NOMO-1 treated with DMSO at 0.1 percent for 48 hours (cell line): ENCODE measurements around the gene CD70.
A peak's percentile ranks its signal among the peaks of the same experiment; 100 is the strongest.
"Not testable (repeated sequence)": the region's sequence is repeated elsewhere in the genome, so short reads cannot be mapped to it uniquely, and the experiment has no call there.

ENCODE experiments used
- DNase-seq: peaks from one replicate; lab custom pipeline; 2025; ENCODE audit not compliant: unreplicated experiment; lab: John Stamatoyannopoulos, UW

CD70 gene

DNA sequence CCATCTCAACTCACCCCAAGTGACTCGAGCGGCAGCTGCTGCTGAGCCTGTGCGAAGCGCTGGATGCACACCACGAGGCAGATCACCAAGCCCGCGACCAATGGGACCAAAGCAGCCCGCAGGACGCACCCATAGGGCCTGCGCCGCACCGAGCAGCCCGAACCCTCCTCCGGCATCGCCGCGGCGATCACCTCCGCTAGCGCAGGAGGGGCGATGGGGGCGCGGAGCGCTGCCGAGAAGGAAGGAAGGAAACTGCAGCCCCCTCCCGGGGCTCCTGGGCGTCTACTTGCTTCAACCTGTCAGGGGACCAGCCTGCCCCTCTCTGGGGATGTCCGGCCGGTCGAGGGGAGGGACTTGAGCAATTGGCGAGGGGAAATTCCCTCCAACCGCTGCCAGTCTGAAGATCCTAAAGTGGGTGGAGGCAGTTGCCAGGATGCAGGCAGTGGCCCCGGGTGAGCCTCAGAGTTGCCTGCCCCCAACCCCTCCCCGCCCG, at the start of gene CD70:
Gene CD70, minus strand, starts transcription at position 324 of the 493 bp plus-strand sequence. Its CDS starts 148 bp downstream, at position 176.
- peak; percentile 91 for DNase-seq

- DNase-seq, result not testable (repeated sequence)
These were observed 49.4 kb upstream of the CD70 start for GRCh38 chr19:6640333-6640732.

GRCh38 chr19:6639439-6639838, 48.5 kb upstream of the CD70 start:
- no peak for DNase-seq

- not testable (repeated sequence) for DNase-seq
These were observed 42.5 kb upstream of the CD70 start for GRCh38 chr19:6633456-6633813.

- peak; percentile 54 for DNase-seq
These were observed 42.0 kb upstream of the CD70 start for GRCh38 chr19:6632747-6633455.

GRCh38 chr19:6632002-6632621, 41.2 kb upstream of the CD70 start:
- DNase-seq, result peak; percentile 88

GRCh38 chr19:6626764-6627163, 35.8 kb upstream of the CD70 start:
- DNase-seq, result no peak

DNA sequence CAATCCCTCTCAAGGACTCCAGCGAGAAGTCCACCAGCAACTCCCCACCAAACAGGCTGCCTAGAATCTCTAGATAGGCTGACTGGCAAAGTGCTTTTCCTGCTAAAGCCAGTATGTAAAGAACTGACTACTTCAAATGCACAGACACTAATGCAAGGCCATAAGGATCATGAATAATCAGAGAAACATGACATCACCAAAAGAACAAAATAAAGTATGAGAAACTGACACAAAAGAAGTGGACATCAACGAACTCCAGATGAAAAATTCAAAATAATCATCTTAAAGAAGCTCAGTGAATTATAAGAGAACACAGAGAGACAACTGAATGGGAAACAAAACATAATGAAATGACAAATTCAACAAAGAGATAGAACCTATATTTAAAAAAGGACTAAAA, 26.4 kb upstream of the CD70 start:
- no peak for DNase-seq

DNA sequence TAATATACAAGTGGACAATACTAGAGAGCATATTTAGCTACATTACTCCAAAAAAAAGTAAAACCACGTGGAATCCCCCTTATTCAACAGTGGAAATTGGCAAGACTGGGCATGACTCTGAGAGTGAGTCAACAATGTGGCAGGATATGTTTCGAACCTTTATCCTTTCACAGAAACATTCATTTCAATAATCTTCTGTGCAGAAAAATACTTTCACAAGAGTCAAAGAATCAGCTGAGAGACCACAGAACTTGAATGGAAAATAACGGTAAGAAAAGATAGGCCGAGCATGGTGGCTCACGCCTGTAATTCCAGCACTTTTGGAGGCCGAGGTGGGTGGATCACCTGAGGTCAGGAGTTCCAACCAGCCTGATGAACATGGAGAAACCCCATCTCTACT, 25.1 kb upstream of the CD70 start:
- DNase-seq, result no peak

DNA sequence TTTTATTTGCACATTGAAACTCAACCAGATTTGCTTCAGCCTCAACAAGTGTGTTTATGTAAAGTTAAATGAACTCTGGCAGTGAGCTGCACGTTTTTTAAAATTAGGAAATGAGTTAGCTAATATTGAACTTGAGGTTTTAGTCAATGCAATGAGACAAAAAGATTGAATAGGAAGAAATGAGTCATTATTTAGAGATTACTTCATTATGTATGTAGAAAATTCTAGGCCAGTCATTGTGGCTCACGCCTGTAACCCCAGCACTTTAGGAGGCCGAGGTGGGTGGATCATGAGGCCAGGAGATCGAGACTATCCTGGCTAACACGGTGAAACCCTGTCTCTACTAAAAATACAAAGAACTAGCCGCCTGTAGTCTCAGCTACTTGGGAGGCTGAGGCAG, 22.8 kb upstream of the CD70 start:
- DNase-seq, result peak; percentile 89

DNA sequence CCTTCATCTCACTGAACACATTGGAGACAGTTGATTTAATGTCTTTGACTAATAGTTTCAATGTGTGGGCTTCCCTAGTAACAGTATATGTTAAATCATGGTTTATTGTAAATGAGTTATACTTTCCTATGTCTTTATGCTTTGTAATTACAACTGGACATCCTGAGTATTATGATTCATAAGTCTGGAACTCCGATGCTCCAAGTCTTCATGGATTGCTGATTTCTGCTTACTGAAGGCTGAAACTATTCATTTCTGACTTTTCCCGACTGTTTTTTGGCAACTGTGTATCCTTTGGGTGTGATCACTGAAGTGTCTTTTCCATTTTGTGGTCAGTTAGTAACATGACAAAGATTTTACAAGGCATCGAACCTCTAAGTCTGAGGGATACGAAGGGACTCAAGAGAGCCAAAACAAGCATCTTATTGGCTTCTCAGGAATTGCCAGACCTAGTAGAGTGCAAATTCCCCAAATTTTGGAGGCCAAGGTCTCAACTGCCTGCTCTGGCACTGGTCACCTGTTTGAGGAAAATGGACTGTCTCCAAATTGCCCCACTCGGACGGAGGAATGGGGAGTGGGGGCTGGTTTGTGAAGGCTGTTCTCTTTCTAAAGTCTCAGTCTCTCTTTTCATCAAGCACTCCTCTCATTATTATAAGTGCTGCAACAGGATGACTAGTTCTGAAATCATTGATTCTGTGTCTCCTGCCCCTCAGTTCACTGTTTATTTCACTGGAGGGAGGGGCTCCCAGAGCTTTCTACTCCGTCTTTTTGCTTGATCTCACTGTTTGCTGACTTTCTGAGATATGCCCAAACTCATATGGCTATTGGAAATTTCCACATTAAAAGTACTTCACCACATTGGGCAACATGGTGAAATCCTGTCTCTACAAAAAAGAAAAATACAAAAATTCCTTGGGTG, 20.2 kb upstream of the CD70 start:
- no peak for DNase-seq

- DNase-seq, result no peak
These were observed 18.0 kb upstream of the CD70 start for GRCh38 chr19:6608940-6609339.

DNA sequence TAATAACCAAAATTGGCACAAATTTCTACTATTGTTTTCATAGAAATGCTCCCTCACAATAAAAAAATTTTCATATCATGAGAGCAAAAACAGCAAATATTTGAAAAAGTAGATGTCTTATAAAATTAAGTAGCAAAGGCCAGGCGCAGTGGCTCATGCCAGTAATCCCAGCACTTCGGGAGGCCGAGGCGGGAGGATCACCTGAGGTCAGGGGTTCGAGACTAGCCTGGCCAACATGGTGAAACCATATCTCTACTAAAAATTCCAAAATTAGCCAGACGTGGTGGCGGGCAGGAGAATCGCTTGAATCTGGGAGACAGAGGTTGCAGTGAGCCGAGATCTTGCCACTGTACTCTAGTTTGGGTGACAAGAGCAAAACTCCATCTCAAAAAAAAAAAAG, 17.2 kb upstream of the CD70 start:
- not testable (repeated sequence) for DNase-seq

DNA sequence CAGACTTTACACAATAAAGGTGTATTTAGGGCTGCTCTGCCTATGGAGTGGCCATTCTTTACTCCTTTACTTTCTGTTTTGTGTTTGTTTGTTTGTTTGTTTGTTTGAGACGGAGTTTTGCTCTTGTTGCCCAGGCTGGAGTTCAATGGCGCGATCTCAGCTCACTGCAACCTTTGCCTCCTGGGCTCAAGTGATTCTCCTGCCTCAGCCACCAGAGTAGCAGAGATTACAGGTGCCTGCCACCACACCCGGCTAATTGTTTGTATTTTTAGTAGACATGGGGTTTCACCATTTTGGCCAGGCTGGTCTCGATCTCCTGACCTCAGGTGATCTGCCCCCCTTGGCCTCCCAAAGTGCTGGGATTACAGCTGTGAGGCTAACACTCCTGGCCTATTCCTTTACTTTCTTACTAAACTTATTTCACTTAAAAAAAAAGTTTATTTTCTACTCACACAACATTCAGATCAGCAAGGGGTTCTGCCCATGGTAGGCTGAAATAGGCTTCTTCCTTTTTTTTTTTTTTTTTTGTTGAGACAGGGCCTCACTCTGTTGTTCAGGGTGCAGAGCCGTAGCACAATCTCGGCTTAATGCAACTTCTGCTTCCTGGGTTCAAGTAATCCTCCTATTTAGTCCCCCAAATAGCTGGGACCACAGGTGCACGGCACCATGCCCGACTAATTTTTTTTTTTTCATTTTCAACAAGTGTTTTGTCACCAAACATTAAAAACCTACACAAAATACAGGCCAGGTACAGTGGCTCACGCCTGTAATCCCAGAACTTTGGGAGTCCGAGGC, 15.5 kb upstream of the CD70 start:
- DNase-seq, result not testable (repeated sequence)

DNA sequence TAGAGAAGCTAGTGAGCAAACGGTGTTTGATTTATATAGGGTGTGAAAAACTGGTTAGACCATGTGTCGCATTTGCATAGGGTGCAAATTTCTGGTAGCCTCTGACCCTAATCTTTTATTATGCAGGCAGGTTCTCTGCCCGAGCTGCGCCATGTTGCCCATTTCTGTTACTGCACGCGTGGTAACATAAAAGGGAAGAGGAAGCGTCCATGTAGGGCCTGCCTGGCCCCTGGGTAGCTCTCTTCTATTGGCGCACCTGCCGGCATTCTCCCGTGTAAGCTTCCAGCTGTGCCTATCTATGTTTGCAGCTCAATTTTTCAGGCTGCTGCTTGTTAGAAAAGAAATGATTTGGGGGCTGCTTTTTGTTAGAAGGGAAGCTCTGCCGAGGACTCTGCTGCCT, 14.0 kb upstream of the CD70 start:
- DNase-seq, result no peak

- peak; percentile 46 for DNase-seq
These were observed 11.8 kb upstream of the CD70 start for GRCh38 chr19:6602729-6603114.

DNA sequence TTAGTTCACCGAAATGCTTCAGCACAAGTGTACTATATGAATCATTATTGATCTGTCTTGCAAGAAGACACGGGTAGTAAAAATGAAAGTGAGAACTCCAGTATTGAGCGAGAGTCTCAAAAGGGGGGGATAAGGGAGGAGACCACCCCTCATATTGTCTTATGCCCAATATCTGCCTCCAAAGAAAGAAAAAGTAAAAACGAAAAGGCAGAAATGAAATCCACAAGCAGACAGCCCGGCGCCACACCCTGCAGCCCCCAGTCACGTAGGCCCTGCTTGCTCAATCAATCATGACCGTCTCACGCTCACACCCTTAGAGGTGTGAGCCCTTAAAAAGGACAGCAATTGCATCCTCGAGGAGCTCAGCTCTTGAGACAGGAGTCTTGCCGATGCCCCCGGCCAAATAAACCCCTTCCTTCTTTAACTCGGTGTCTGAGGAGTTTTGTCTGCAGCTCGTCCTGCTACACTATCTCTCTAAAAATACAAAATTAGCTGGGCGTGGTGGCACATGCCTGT, 10.6 kb upstream of the CD70 start:
- peak; percentile 84 for DNase-seq

GRCh38 chr19:6600951-6601536, 10.1 kb upstream of the CD70 start:
- not testable (repeated sequence) for DNase-seq

DNA sequence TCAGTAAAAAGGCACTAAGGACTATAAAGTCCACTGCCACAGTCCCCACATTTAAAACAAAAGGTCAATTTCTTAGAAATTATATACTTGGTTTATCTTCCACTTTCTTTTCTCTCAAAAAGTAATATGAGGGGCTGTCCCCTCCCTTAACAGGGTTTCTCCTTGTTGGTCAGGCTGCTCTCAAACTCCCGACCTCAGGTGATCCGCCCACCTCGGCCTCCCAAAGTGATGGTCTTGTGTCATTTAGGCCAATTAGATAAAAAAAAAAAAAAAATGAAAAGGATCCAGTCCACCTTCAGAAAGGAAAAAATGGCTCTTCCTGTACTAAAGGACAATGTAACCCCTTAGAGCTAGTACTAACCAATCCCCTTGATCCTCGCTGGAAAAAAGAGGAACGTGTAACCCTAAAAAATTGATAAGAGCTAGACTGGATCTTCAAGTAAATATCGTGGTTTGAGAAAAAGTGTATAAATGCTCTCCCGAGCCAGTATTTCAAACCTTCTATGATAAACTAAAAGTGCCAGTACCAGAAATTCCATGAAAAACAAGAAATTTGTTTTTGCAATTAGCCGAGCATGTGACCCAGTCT, 9.0 kb upstream of the CD70 start:
- no peak for DNase-seq
